H9 (cell line): ENCODE data around the gene PRDX4. TPM values are rescaled to one million over a fixed set of nuclear protein-coding genes. Genes with fewer than 3 reads are reported as not detected.

Experiments used
- DNase-seq: peaks from one replicate; pipeline ENCODE4 v3.0.0-alpha.2; 2017
- H2AFZ ChIP-seq: one replicate; pipeline ENCODE4 v1.6.1; 2013; ENCODE audit warnings: mild to moderate bottlenecking, low read length, control low read depth, moderate library complexity
- H2AK5ac ChIP-seq: 2 replicates; pipeline ENCODE4 v1.6.1; 2013; ENCODE audit warnings: low read length, control low read depth, mixed read lengths; ENCODE audit not compliant: insufficient read length
- H2BK120ac ChIP-seq: one replicate; pipeline ENCODE4 v1.6.1; 2013; ENCODE audit warnings: low read depth, mild to moderate bottlenecking, low read length, control low read depth, inconsistent platforms; ENCODE audit not compliant: poor library complexity, severe bottlenecking
- H2BK12ac ChIP-seq: 2 replicates; pipeline ENCODE4 v1.6.1; 2013; ENCODE audit warnings: low read length, control low read depth, mixed read lengths, low read depth; ENCODE audit not compliant: insufficient read length
- H2BK15ac ChIP-seq: 2 replicates; pipeline ENCODE4 v1.6.1; 2013; ENCODE audit warnings: low read depth, low read length, control low read depth
- H2BK20ac ChIP-seq: one replicate; pipeline ENCODE4 v1.6.1; 2013; ENCODE audit warnings: low read depth, mild to moderate bottlenecking, low read length, control low read depth, inconsistent platforms; ENCODE audit not compliant: poor library complexity, severe bottlenecking
- H2BK5ac ChIP-seq: 2 replicates; pipeline ENCODE4 v1.6.1; 2013; ENCODE audit warnings: low read length, control low read depth, mixed read lengths; ENCODE audit not compliant: insufficient read length
- H3K14ac ChIP-seq: 2 replicates; pipeline ENCODE4 v1.6.1; 2013; ENCODE audit warnings: low read length, control low read depth; ENCODE audit not compliant: insufficient read depth
- H3K18ac ChIP-seq: 2 replicates; pipeline ENCODE4 v1.6.1; 2013; ENCODE audit warnings: low read depth, mild to moderate bottlenecking, mixed read lengths, low read length, control low read depth; ENCODE audit not compliant: insufficient read length
- H3K23ac ChIP-seq: 2 replicates; pipeline ENCODE4 v1.6.1; 2013; ENCODE audit warnings: low read length, control low read depth, mixed read lengths, low read depth; ENCODE audit not compliant: insufficient read length
- H3K23me2 ChIP-seq: 2 replicates; pipeline ENCODE4 v1.6.1; 2013; ENCODE audit warnings: low read depth, mild to moderate bottlenecking, mixed read lengths, low read length, control low read depth; ENCODE audit not compliant: insufficient read length, poor library complexity, severe bottlenecking
- H3K27ac ChIP-seq: 2 replicates; pipeline ENCODE4 v1.5.1; 2013; ENCODE audit warnings: low read length, control low read depth, mixed read lengths, low read depth; ENCODE audit not compliant: insufficient read length
- H3K27me3 ChIP-seq: 2 replicates; pipeline ENCODE4 v1.6.1; 2013; ENCODE audit warnings: low read length, control low read depth, inconsistent platforms; ENCODE audit not compliant: insufficient read depth
- H3K4ac ChIP-seq: 2 replicates; pipeline ENCODE4 v1.6.1; 2013; ENCODE audit warnings: low read depth, mild to moderate bottlenecking, control low read depth, inconsistent platforms, low read length, moderate library complexity
- H3K4me1 ChIP-seq: 2 replicates; pipeline ENCODE4 v1.6.1; 2013; ENCODE audit warnings: low read length, control low read depth, inconsistent platforms; ENCODE audit not compliant: insufficient read depth
- H3K4me2 ChIP-seq: 2 replicates; pipeline ENCODE4 v1.6.1; 2013; ENCODE audit warnings: low read length, control low read depth, mixed read lengths; ENCODE audit not compliant: insufficient read length, insufficient read depth
- H3K56ac ChIP-seq: 2 replicates; pipeline ENCODE4 v1.6.1; 2013; ENCODE audit warnings: low read depth, mild to moderate bottlenecking, mixed read lengths, low read length, control low read depth; ENCODE audit not compliant: insufficient read length
- H3K79me1 ChIP-seq: 2 replicates; pipeline ENCODE4 v1.6.1; 2013; ENCODE audit warnings: low read depth, mild to moderate bottlenecking, moderate library complexity, low read length, control low read depth, inconsistent platforms; ENCODE audit not compliant: insufficient read depth, poor library complexity, severe bottlenecking
- H3K79me2 ChIP-seq: 2 replicates; pipeline ENCODE4 v1.6.1; 2013; ENCODE audit warnings: low read length, control low read depth, inconsistent platforms; ENCODE audit not compliant: insufficient read depth
- H3K9ac ChIP-seq: 2 replicates; pipeline ENCODE4 v1.6.1; 2013; ENCODE audit warnings: low read length, control low read depth, mixed read lengths; ENCODE audit not compliant: insufficient read length; ENCODE audit errors: extremely low read depth
- H3K9me3 ChIP-seq: one replicate; pipeline ENCODE4 v1.6.1; 2013; ENCODE audit warnings: low read depth, low read length, inconsistent platforms; ENCODE audit not compliant: control insufficient read depth
- H3T11ph ChIP-seq: one replicate; pipeline ENCODE4 v1.6.1; 2013; ENCODE audit warnings: mild to moderate bottlenecking, low read length, control low read depth, inconsistent platforms
- H4K20me1 ChIP-seq: one replicate; pipeline ENCODE4 v1.6.1; 2013; ENCODE audit not compliant: control insufficient read depth, insufficient read length, insufficient read depth
- H4K5ac ChIP-seq: 2 replicates; pipeline ENCODE4 v1.6.1; 2013; ENCODE audit warnings: low read depth, mild to moderate bottlenecking, mixed read lengths, low read length, control low read depth; ENCODE audit not compliant: insufficient read length
- H4K8ac ChIP-seq: replicated peaks from 2 replicates; pipeline ENCODE4 v1.6.1; 2013; ENCODE audit warnings: low read length, control low read depth, mixed read lengths, low read depth; ENCODE audit not compliant: insufficient read length
- H4K91ac ChIP-seq: 2 replicates; pipeline ENCODE4 v1.6.1; 2013; ENCODE audit warnings: low read depth, mild to moderate bottlenecking, moderate library complexity, mixed read lengths, low read length, control low read depth; ENCODE audit not compliant: insufficient read length
- H3K27ac Mint-ChIP-seq, 3 experiments: 2 replicates in 2 of 3; 3 replicates in 1 of 3; pipeline ENCODE4 v1.8.0; 2020 to 2021; ENCODE audit warnings: mixed read lengths in 3 of 3, mild to moderate bottlenecking in 1 of 3, moderate library complexity in 1 of 3
- H3K27me3 Mint-ChIP-seq: 2 replicates; pipeline ENCODE4 v1.8.0; 2021; ENCODE audit warnings: low read depth, mild to moderate bottlenecking, moderate library complexity, mixed read lengths
- H3K36me3 Mint-ChIP-seq, 3 experiments: 2 replicates in 2 of 3; 3 replicates in 1 of 3; pipeline ENCODE4 v1.8.0; 2020 to 2021; ENCODE audit warnings: low read depth in 3 of 3, mixed read lengths in 3 of 3; ENCODE audit not compliant: insufficient read depth in 1 of 3
- H3K4me1 Mint-ChIP-seq, 2 experiments: 2 replicates each; pipeline ENCODE4 v1.8.0; 2020; ENCODE audit warnings: mixed read lengths in 2 of 2
- H3K4me3 Mint-ChIP-seq, 2 experiments: 2 replicates in 1 of 2; 3 replicates in 1 of 2; pipeline ENCODE4 v1.8.0; 2020 to 2021; ENCODE audit warnings: mild to moderate bottlenecking in 2 of 2, mixed read lengths in 2 of 2, moderate library complexity in 1 of 2
- H3K9me3 Mint-ChIP-seq, 2 experiments: 2 replicates in 1 of 2; 3 replicates in 1 of 2; pipeline ENCODE4 v1.8.0; 2020; ENCODE audit warnings: mild to moderate bottlenecking in 2 of 2, mixed read lengths in 2 of 2, moderate library complexity in 1 of 2
- WGBS: extraction: QIAGEN DNeasy Blood & Tissue Kit; methylation state at CpG from one replicate; pipeline ENCODE4 v1.1.7; 2013; ENCODE audit warnings: missing lambda C conversion rate, low lambda C conversion rate, mixed read lengths; ENCODE audit not compliant: insufficient read length; ENCODE audit errors: extremely low coverage; 5-methylcytosine and 5-hydroxymethylcytosine counted together
- total RNA-seq: library from RNA; stranded (reverse); gene quantifications from 2 replicates; pipeline ENCODE4 v1.2.1, GENCODE V29; 2021
- TF ChIP-seq, protein P1 (sequence below): fragments of 200-600 bp; sonication (generic); conservative IDR thresholded peaks from 3 replicates; pipeline ENCODE4 v1.8.0; 2021; ENCODE audit warnings: antibody characterized with exemption, mild to moderate bottlenecking

The PRDX4 gene
- total RNA-seq, 1 experiment from 2014 or later = 256 TPM

DNA sequence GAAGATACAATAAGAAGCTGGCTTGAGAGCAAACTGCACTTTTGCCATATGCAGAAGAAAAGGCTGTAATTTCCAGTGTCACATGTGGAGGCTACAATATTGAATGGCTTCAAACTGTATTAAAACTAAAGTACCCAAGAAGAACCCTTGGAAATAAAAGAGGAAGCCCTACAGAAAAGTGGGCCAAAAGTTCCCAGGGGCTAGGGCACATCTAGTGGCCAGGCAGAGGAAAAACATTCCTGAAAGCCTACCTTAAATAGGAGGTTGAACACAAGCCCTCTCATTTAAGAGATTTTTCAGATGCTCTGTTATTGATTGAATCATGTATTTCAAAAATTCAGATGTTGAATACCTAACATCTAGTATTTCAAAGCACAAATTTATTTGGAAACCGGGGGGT lies 40.6 kb upstream of the PRDX4 start:
- H3K18ac ChIP-seq = no peak overlapping the region
- Mint-ChIP-seq H3K9me3 (no peaks in the 10 kb centered on the region; a peak in 1 of 5 replicates), H3K4me1 (peaks cover 0 to 2% of the 10 kb centered on the region in 2 experiments; a peak in 1 of 4 replicates), H3K27me3 (no peaks in the 10 kb centered on the region), H3K36me3 (no peaks in the 10 kb centered on the region), H3K27ac (no peak overlapping the region), H3K4me3 (no peak overlapping the region)
- no CpG with 5 or more reads among the region's 1 CpG for WGBS
- no peak overlapping the region for H3K14ac ChIP-seq
- H2BK120ac ChIP-seq = no peak overlapping the region
- H4K91ac ChIP-seq = no peak overlapping the region
- no peaks in the 10 kb centered on the region for H3K79me2 ChIP-seq
- no peak overlapping the region for H3T11ph ChIP-seq
- no peak overlapping the region for H3K4ac ChIP-seq
- H3K23ac ChIP-seq = no peak overlapping the region
- H4K20me1 ChIP-seq = no peaks in the 10 kb centered on the region
- H2BK15ac ChIP-seq = no peak overlapping the region
- no peak overlapping the region for H2BK12ac ChIP-seq
- H3K27ac ChIP-seq = no peak overlapping the region
- H2AFZ ChIP-seq = no peak overlapping the region
- no peaks in the 10 kb centered on the region for H3K79me1 ChIP-seq
- no peak overlapping the region for H2BK5ac ChIP-seq
- H2AK5ac ChIP-seq = no peak overlapping the region
- no peak overlapping the region for H3K56ac ChIP-seq
- H3K27me3 ChIP-seq = no peaks in the 10 kb centered on the region
- H3K9ac ChIP-seq = no peak overlapping the region
- H3K23me2 ChIP-seq = no peaks in the 10 kb centered on the region
- no peaks in the 10 kb centered on the region for H3K9me3 ChIP-seq
- no peak for DNase-seq
- TF ChIP-seq, protein P1, sequence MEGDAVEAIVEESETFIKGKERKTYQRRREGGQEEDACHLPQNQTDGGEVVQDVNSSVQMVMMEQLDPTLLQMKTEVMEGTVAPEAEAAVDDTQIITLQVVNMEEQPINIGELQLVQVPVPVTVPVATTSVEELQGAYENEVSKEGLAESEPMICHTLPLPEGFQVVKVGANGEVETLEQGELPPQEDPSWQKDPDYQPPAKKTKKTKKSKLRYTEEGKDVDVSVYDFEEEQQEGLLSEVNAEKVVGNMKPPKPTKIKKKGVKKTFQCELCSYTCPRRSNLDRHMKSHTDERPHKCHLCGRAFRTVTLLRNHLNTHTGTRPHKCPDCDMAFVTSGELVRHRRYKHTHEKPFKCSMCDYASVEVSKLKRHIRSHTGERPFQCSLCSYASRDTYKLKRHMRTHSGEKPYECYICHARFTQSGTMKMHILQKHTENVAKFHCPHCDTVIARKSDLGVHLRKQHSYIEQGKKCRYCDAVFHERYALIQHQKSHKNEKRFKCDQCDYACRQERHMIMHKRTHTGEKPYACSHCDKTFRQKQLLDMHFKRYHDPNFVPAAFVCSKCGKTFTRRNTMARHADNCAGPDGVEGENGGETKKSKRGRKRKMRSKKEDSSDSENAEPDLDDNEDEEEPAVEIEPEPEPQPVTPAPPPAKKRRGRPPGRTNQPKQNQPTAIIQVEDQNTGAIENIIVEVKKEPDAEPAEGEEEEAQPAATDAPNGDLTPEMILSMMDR = peak; percentile 68
- no peak overlapping the region for H2BK20ac ChIP-seq
- H3K4me1 ChIP-seq = no peaks in the 10 kb centered on the region
- no peak overlapping the region for H4K5ac ChIP-seq
- no peak overlapping the region for H4K8ac ChIP-seq
- H3K4me2 ChIP-seq = no peak overlapping the region
